HUES48 (cell line): ENCODE measurements around the gene CIART.
"Not testable (repeated sequence)": the region's sequence is repeated elsewhere in the genome, so short reads cannot be mapped to it uniquely, and the experiment has no call there.

Source experiments
- H3K27ac ChIP-seq: one replicate; pipeline ENCODE4 v1.7.0; 2013; ENCODE audit warnings: low read depth, low read length, inconsistent platforms
- H3K27me3 ChIP-seq: 2 replicates; pipeline ENCODE4 v1.6.1; 2013; ENCODE audit warnings: mild to moderate bottlenecking, low read length; ENCODE audit not compliant: control insufficient read depth, insufficient read depth
- H3K36me3 ChIP-seq: 2 replicates; pipeline ENCODE4 v1.6.1; 2013; ENCODE audit warnings: low read length; ENCODE audit not compliant: control insufficient read depth, insufficient read depth
- H3K4me1 ChIP-seq: 2 replicates; pipeline ENCODE4 v1.6.1; 2013; ENCODE audit warnings: mild to moderate bottlenecking, low read length; ENCODE audit not compliant: control insufficient read depth, insufficient read depth
- H3K4me3 ChIP-seq: 2 replicates; pipeline ENCODE4 v1.5.1; 2013; ENCODE audit warnings: mild to moderate bottlenecking, low read depth, low read length
- H3K9ac ChIP-seq: 2 replicates; pipeline ENCODE4 v1.6.1; 2013; ENCODE audit warnings: mild to moderate bottlenecking, low read depth, low read length, moderate library complexity
- H3K9me3 ChIP-seq: 2 replicates; pipeline ENCODE4 v1.6.1; 2013; ENCODE audit warnings: low read length; ENCODE audit not compliant: control insufficient read depth, insufficient read depth

CIART gene

DNA sequence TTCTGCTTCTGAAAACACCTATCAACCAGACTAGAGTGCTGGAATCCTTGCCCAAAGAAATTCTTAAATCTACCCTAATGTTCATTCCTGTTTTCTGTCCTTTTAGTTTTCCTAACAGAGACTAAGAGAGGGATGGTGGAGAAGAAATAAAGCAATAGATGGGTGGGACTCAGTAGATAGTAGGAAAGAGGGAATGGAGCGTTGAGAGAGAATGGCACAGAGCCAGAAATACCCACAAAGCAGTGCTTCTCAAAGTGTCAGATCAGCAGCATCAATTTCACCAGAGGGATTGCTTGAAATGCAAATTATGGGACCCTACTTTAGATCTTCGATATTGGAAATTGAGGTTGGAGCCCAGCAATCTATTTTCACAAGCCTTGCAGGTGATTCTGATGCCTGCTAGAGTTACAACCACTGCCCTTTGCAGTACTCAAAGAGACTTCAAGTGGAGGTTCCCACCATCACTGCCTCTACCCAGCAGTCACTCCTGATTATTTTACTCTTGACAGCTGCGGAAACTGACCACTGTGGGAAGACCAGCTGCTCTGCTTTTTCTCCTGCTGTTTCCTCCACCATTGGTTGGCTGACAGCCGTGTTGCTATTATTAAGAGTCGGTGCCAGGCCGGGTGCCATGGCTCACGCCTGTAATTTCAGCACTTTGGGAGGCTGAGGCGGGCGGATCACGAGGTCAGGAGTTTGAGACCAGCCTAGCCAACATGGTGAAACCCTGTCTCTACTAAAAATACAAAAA, 27.6 kb downstream of the CIART start:
- Histone ChIP-seq H3K27me3 (no peaks in the 10 kb centered on the region), H3K4me3 (no peak overlapping the region), H3K36me3 (peaks cover 29% of the 10 kb centered on the region), H3K27ac (no peak overlapping the region), H3K9me3 (no peaks in the 10 kb centered on the region), H3K9ac (no peak overlapping the region), H3K4me1 (no peaks in the 10 kb centered on the region)

DNA sequence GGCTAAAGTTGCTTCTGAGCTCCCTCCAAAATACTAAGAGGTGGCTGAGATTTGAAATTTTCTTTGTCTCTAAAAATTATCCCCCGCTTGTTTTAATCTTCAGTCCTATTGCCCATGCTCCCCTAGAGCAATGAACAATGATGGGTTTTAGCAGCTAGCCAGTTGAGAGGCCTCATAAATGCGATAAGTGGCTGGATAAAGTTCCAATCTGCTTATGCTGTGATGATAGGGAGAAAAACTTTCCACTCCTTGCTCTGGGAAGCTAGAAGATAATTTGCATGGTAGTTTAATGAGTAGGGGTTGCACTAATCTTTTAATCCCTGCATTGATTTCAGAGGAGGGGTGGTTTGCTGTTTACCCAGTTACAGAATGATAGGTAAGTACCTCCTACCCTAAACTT, 29.4 kb downstream of the CIART start:
- no peak overlapping the region for H3K27ac ChIP-seq
- no peaks in the 10 kb centered on the region for H3K9me3 ChIP-seq
- H3K4me3 ChIP-seq, result no peak overlapping the region
- H3K9ac ChIP-seq, result no peak overlapping the region
- H3K4me1 ChIP-seq, result no peaks in the 10 kb centered on the region
- no peaks in the 10 kb centered on the region for H3K27me3 ChIP-seq
- peaks cover 16% of the 10 kb centered on the region for H3K36me3 ChIP-seq

DNA sequence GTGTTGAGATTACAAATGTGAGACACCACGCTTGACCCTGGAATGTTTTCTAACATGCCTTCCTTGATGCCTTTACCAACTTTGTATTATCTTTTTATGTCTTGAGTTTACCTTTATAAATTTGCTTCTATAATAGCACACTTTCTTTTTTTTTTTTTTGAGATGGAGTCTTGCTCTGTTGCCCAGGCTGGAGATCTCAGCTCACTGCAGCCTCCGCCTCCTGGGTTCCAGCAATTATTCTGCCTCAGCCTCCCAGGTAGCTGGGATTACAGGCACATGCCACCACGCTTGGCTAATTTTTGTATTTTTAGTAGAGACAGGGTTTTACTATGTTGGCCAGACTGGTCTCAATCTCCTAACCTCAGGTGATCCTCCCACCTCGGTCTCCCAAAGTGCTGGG, 32.3 kb downstream of the CIART start:
- H3K4me1 ChIP-seq, H3K27ac ChIP-seq, H3K27me3 ChIP-seq, H3K36me3 ChIP-seq, H3K4me3 ChIP-seq, H3K9me3 ChIP-seq, H3K9ac ChIP-seq: not testable (repeated sequence)

DNA sequence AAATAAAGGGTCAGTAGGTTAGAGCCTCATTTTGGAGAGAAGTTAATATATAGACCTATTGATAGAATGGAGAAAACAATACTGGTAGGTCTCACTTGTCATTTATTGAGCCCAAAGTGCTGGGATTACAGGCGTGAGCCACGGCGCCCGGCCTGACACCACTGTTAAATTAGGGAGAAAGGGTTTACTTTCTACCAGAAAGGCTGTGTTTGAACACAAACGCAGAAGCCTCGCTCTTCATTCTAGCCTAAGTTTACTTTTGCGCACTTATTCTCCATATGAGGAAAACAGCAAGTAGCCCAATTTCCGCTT, 38.3 kb downstream of the CIART start:
- H3K27me3 ChIP-seq, result no peaks in the 10 kb centered on the region
- no peaks in the 10 kb centered on the region for H3K9me3 ChIP-seq
- no peak overlapping the region for H3K27ac ChIP-seq
- peaks cover 18% of the 10 kb centered on the region for H3K36me3 ChIP-seq
- H3K4me3 ChIP-seq, result peak overlapping the region; percentile 95; the same call in 1 of the 2 replicates
- no peaks in the 10 kb centered on the region; the same call in 1 of the 2 replicates for H3K4me1 ChIP-seq
- no peak overlapping the region for H3K9ac ChIP-seq

DNA sequence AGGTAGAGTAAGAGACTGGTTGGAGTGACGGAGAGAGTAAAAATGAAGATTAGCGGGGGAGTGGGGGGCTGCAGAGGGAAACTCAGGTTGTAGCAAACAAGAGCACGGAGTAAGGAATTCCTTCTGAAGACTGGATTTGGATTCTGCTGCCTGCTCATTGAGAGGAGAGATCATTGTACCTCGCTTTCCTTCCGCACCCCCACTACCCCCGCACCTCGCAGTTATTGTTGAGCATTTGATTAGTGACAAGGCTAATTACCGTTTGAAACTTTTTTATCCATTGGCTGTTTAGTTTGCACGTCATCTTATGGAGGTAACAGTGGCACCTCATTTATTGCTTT, 39.4 kb downstream of the CIART start:
- peaks cover 29% of the 10 kb centered on the region for H3K36me3 ChIP-seq
- peak overlapping the region; percentile 90 for H3K27ac ChIP-seq
- H3K4me1 ChIP-seq, result no peaks in the 10 kb centered on the region; the same call in 1 of the 2 replicates
- peak overlapping the region; percentile 82 for H3K9ac ChIP-seq
- no peaks in the 10 kb centered on the region for H3K27me3 ChIP-seq
- H3K9me3 ChIP-seq, result no peaks in the 10 kb centered on the region
- peak overlapping the region; percentile 95 for H3K4me3 ChIP-seq

DNA sequence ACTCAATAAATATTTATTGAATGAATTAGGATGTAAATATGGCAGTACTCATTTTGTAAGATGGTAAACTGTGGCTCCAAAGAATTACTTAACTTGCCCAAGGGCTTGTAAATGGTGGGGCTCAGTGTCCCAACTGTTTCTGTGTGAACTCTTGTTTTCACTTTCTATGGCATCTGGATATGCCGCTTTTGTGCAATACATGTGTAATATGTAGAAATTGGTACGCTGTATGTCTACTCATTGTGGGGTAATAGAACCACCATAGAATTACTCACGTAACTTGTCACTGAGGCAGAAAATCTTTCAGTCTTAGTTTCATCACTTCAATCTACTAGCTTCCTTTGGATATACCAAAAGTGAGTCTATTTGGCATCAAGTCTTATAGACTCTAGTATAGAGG, 40.0 kb downstream of the CIART start:
- Histone ChIP-seq H3K27ac (peak overlapping the region; percentile 90), H3K4me3 (peak overlapping the region; percentile 95)

DNA sequence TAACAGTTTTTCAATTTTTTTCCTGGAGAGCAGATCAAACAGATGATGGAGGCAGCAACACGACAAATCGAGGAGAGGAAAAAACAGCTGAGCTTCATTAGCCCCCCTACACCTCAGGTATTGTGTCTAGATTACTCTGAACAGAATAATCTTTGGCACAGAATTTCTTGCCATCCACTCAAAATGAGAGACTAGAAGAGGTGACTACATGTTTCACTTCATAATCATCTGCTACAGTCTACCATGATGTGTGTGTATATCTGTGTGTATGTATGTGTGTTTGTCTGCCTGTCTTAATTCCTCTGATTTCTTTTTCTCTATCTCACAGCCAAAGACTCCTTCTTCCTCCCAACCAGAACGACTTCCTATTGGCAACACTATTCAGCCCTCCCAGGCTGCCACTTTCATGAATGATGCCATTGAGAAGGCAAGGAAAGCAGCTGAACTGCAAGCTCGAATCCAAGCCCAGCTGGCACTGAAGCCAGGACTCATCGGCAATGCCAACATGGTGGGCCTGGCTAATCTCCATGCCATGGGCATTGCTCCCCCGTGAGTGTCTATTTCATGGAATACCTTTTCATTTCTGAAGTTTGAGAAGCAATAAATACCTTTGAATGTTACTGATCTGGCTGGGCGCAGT, 50.4 kb downstream of the CIART start:
- no peaks in the 10 kb centered on the region for H3K4me1 ChIP-seq
- H3K9ac ChIP-seq, result no peak overlapping the region
- H3K9me3 ChIP-seq, result no peaks in the 10 kb centered on the region
- H3K27me3 ChIP-seq, result no peaks in the 10 kb centered on the region
- no peak overlapping the region for H3K4me3 ChIP-seq
- peaks cover 94% of the 10 kb centered on the region for H3K36me3 ChIP-seq
- H3K27ac ChIP-seq, result no peak overlapping the region

More for the DNA sequence above, 40.0 kb downstream of the CIART start:
- Histone ChIP-seq H3K9ac (peak overlapping the region; percentile 82; the same call in 1 of the 2 replicates), H3K27me3 (no peaks in the 10 kb centered on the region), H3K9me3 (no peaks in the 10 kb centered on the region), H3K4me1 (no peaks in the 10 kb centered on the region; the same call in 1 of the 2 replicates), H3K36me3 (peaks cover 34% of the 10 kb centered on the region)
